Effector memory CD8-positive, alpha-beta T cell (primary cell): ENCODE data around the gene MARS1.

ENCODE experiments used
- ATAC-seq: fragments of 150-1000 bp; cut with Tn5 transposase; replicated peaks from 2 replicates; pipeline ENCODE4 v1.10.0; 2021; ENCODE audit warnings: mild to moderate bottlenecking, moderate library complexity
- DNase-seq, 3 experiments: peaks; one replicate each; pipeline ENCODE4 v3.0.0; 2021
- H3K27ac Mint-ChIP-seq, 2 donors: one replicate each; pipeline ENCODE4 v1.8.0; 2022; ENCODE audit warnings: mild to moderate bottlenecking in 2 of 2, mixed read lengths in 2 of 2, moderate library complexity in 2 of 2
- H3K27me3 Mint-ChIP-seq, 2 donors: one replicate each; pipeline ENCODE4 v1.8.0; 2022; ENCODE audit warnings: mixed read lengths in 2 of 2
- H3K36me3 Mint-ChIP-seq: one replicate; pipeline ENCODE4 v1.8.0; 2022; ENCODE audit warnings: mild to moderate bottlenecking, moderate library complexity, mixed read lengths; ENCODE audit not compliant: insufficient read depth
- H3K4me1 Mint-ChIP-seq, 2 donors: one replicate each; pipeline ENCODE4 v1.8.0; 2022; ENCODE audit warnings: low read depth in 2 of 2, mixed read lengths in 2 of 2
- H3K4me3 Mint-ChIP-seq, 2 donors: one replicate each; pipeline ENCODE4 v1.8.0; 2022; ENCODE audit warnings: mild to moderate bottlenecking in 2 of 2, mixed read lengths in 2 of 2, moderate library complexity in 2 of 2
- H3K9me3 Mint-ChIP-seq, 2 donors: one replicate each; pipeline ENCODE4 v1.8.0; 2022; ENCODE audit warnings: mixed read lengths in 2 of 2

The MARS1 gene

DNA sequence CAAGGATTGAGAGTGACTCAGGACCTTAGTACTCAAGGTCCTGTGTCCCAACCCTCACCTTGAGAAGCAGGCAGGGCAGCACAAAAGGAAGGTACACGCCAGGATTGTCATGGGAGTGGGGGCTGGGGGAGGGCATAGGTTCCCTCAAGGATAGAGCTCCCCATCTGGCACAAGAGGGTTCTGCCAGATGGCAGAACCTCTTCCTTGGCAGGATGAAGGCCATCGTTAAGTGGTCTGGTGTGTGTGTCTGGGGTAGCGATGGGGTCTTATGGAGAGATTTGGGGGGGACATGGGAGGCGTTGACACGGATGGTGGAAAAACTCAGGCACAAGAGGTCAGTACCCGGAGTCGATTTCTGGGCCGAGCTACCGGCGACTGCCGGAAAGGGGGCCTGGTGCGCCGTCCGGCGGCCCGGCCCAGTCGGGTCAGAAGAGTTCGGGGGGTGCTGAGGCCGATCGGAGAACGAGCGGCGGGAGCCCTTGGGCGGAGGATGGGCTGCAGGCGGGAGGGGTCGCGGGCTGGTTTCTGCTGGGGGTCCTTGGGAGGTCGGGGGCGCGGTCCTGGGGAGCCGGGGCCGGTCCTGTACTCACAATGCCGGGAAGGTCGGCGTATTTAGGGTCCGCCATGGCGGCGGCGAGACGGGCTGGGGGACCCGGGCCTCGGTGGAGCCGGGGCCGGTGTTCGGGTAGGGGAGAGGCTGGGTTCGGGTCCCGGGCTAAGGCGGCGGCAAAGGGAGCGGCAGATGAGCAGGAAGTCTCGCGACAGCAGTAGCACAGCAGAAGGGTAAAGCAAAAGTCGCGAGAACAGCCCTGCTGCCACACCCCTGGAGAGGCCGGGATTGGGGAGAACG, 58.8 kb downstream of the MARS1 start, which contains the start of gene DCTN2:
DCTN2 (minus strand) TSS at position 755 of the 850 bp plus-strand sequence; CDS start at position 626, 129 bp downstream.
- Mint-ChIP-seq H3K4me1 (peaks cover 38 to 55% of the 10 kb centered on the region in 2 donors), H3K27ac (peak within 1 kb of the TSS; percentile 96 to 98), H3K36me3 (peaks cover 26% of the 10 kb centered on the region), H3K9me3 (no peaks in the 10 kb centered on the region), H3K27me3 (peaks cover 0 to 7% of the 10 kb centered on the region in 2 donors), H3K4me3 (peak within 1 kb of the TSS; percentile 97 to 99)
- peak; percentile 95 for ATAC-seq
- peak; percentile 84 to 90 (median 85) for DNase-seq

- Mint-ChIP-seq H3K9me3 (no peaks in the 10 kb centered on the region), H3K4me3 (peak overlapping the region; percentile 97 to 99), H3K27me3 (peaks cover 0 to 7% of the 10 kb centered on the region in 2 donors), H3K27ac (peak overlapping the region; percentile 96 to 98), H3K36me3 (peaks cover 18% of the 10 kb centered on the region), H3K4me1 (peaks cover 38 to 55% of the 10 kb centered on the region in 2 donors)
- no peak for DNase-seq
- no peak for ATAC-seq
Measured at GRCh38 chr12:57547288-57548012, 59.6 kb downstream of the MARS1 start.

DNA sequence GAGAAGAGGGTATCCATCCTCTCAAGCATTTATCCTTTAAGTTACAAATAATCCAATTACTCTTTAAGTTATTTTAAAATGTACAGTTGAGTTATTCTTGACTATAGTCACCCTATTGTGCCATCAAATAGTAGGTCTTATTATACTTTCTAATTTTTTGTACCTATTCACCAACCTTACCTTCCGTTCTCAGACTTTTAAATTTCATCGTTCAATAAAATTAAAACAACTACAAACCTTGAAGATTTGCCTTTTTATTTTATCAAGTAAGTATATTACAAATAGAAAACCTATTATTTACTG, 60.1 kb downstream of the MARS1 start:
- no peak for DNase-seq
- H3K4me3 Mint-ChIP-seq: peak overlapping the region in 1 of 2 donors; percentile 97
- H3K27ac Mint-ChIP-seq: no peak overlapping the region
- no peak for ATAC-seq
- H3K27me3 Mint-ChIP-seq: peaks cover 0 to 7% of the 10 kb centered on the region in 2 donors
- peaks cover 38 to 55% of the 10 kb centered on the region in 2 donors for H3K4me1 Mint-ChIP-seq
- no peaks in the 10 kb centered on the region for H3K9me3 Mint-ChIP-seq
- peaks cover 13% of the 10 kb centered on the region for H3K36me3 Mint-ChIP-seq

- DNase-seq: no peak
- Mint-ChIP-seq H3K36me3 (peaks cover 13% of the 10 kb centered on the region), H3K4me1 (peaks cover 38 to 52% of the 10 kb centered on the region in 2 donors), H3K27me3 (peaks cover 2 to 7% of the 10 kb centered on the region in 2 donors), H3K27ac (no peak overlapping the region), H3K4me3 (peak overlapping the region; percentile 66 to 81), H3K9me3 (no peaks in the 10 kb centered on the region)
- ATAC-seq: no peak
Measured at GRCh38 chr12:57548488-57548887, 60.6 kb downstream of the MARS1 start.

- ATAC-seq (no peak), DNase-seq (no peak)
- peaks cover 36 to 48% of the 10 kb centered on the region in 2 donors for H3K4me1 Mint-ChIP-seq
- peak overlapping the region; percentile 66 to 81 for H3K4me3 Mint-ChIP-seq
- no peaks in the 10 kb centered on the region for H3K9me3 Mint-ChIP-seq
- H3K27ac Mint-ChIP-seq: peak overlapping the region in 1 of 2 donors; percentile 9
- peaks cover 8 to 13% of the 10 kb centered on the region in 2 donors for H3K27me3 Mint-ChIP-seq
- H3K36me3 Mint-ChIP-seq: peaks cover 13% of the 10 kb centered on the region
Measured at GRCh38 chr12:57549203-57549908, 61.5 kb downstream of the MARS1 start.

DNA sequence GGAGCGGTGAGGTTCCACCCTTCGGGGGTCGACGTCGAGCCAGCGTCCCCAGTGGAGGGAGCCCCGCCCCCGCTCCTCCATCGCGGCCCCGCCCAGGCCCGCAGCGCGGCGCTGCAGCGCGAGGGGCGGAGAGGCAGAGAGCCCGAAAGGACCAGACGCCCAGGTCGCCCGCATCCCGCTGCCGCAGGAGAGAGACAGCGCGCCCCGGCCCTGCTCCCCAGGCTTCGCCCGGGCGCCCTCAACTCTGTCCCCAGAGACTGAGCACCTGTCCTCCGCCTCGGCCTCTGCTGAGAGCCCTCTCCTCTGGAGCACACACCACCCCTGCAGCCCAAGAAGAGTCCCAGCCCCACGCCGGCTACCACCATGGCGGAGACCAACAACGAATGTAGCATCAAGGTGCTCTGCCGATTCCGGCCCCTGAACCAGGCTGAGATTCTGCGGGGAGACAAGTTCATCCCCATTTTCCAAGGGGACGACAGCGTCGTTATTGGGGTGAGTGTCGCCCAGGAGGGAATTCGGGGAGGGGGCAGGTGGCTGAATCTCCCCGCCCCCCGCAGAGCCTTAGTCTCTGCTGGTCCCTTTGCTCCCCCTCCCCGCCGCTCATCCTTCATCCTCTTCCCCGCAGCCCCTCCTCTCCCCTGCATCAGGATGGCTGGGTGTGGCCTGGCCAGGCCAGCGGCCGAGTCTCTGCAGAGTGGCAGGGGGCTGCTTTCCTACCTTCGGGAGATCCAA, 62.2 kb downstream of the MARS1 start, which contains the start of gene KIF5A:
KIF5A (plus strand) TSS at position 136 of the 732 bp plus-strand sequence; CDS start at position 364, 228 bp downstream.
- Mint-ChIP-seq H3K36me3 (peaks cover 13% of the 10 kb centered on the region), H3K4me3 (peak within 1 kb of the TSS; percentile 66 to 81), H3K4me1 (peaks cover 33 to 42% of the 10 kb centered on the region in 2 donors), H3K9me3 (no peaks in the 10 kb centered on the region), H3K27me3 (peaks cover 8 to 15% of the 10 kb centered on the region in 2 donors), H3K27ac (peak within 1 kb of the TSS; percentile 0 to 9)
- ATAC-seq: peak; percentile 53
- DNase-seq: peak; percentile 33 to 49 (median 48)

DNA sequence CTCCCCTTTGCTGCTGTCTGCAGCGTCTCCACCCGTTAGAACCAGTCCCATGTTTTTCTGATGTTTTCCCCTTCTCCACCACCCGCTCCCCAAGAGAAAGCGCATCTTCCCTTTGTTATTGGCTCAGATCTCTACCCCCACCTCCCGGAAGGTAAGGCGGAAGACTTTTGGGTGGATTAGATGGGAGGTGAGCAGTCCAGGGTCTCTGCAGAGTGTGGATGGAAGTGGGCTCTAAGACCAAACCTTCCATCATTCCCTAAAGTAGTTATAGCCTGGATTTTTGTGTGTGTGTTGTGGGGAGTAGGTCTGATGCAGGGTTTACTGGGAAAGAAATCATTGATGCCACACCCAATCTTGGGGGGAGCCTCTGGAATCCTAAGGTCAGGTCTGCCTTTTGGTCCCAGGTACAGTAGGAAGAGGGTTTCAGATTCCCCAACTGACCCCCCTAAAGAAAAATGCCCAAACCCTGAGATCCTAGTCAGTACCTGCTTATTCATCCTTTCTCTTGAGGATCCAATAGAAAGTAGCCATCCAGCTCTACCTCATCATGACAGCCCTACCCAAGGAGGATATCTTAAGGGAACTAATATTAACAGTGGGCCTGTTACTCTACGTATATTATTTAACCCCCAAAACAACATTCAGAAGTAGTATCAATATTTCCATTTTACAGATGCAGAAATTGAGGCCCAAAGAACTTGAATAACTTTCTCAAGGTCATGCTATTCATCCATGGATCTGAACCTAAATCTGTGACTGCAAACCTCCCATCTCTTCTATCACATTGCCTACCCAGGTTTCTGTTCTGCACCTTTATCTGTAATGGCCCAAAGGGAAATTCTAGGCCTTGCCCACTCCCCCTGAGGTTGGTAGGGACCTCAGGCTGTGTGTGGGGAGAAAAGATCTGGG, 63.0 kb downstream of the MARS1 start:
- DNase-seq (no peak), ATAC-seq (no peak)
- Mint-ChIP-seq H3K27me3 (peaks cover 8 to 15% of the 10 kb centered on the region in 2 donors), H3K9me3 (no peaks in the 10 kb centered on the region), H3K4me3 (peak overlapping the region; percentile 66 to 81), H3K4me1 (peaks cover 26 to 34% of the 10 kb centered on the region in 2 donors), H3K36me3 (peaks cover 17% of the 10 kb centered on the region), H3K27ac (peak overlapping the region; percentile 0 to 12)

GRCh38 chr12:57551637-57552305, 63.9 kb downstream of the MARS1 start:
- Mint-ChIP-seq H3K4me3 (peak overlapping the region in 1 of 2 donors; percentile 81), H3K4me1 (peaks cover 19 to 27% of the 10 kb centered on the region in 2 donors), H3K36me3 (peaks cover 9% of the 10 kb centered on the region), H3K27ac (peak overlapping the region in 1 of 2 donors; percentile 12), H3K9me3 (no peaks in the 10 kb centered on the region), H3K27me3 (peaks cover 8 to 15% of the 10 kb centered on the region in 2 donors)
- no peak for DNase-seq
- ATAC-seq: no peak

- Mint-ChIP-seq H3K36me3 (peaks cover 6% of the 10 kb centered on the region), H3K4me1 (peaks cover 16 to 22% of the 10 kb centered on the region in 2 donors), H3K4me3 (no peak overlapping the region), H3K27ac (no peak overlapping the region), H3K27me3 (peaks cover 8 to 15% of the 10 kb centered on the region in 2 donors), H3K9me3 (no peaks in the 10 kb centered on the region)
- DNase-seq (no peak), ATAC-seq (no peak)
Measured at GRCh38 chr12:57552306-57552651, 64.4 kb downstream of the MARS1 start.

DNA sequence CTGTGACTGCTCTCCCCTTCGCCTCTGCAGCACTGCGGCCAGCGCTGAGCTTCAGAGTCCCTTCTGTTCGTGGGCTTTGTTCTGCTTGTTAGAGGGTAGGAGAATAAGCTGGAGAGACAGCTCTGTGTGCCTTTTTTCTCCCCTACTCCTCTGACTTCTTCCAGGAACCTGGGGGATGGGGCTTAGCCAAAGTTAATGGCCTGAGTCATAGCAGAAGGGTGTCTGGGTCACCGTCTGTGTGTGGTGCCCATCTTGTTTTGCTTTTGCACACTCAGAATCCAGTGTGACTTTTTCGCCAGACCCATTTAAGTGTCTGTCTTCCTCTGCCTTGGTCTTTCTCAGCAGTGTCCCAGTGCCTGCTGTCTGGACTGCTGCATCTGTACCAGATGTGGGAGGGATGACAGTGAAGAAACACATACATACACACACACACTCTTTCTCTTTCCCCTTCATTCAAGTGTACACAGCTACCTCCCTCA, 65.0 kb downstream of the MARS1 start:
- no peaks in the 10 kb centered on the region for H3K9me3 Mint-ChIP-seq
- DNase-seq (no peak), ATAC-seq (no peak)
- H3K27ac Mint-ChIP-seq: no peak overlapping the region
- H3K27me3 Mint-ChIP-seq: peaks cover 8 to 15% of the 10 kb centered on the region in 2 donors
- H3K36me3 Mint-ChIP-seq: peaks cover 4% of the 10 kb centered on the region
- H3K4me3 Mint-ChIP-seq: no peak overlapping the region
- H3K4me1 Mint-ChIP-seq: peaks cover 13 to 16% of the 10 kb centered on the region in 2 donors

GRCh38 chr12:57553343-57554202, 65.7 kb downstream of the MARS1 start:
- H3K4me3 Mint-ChIP-seq: no peak overlapping the region
- H3K36me3 Mint-ChIP-seq: peaks cover 4% of the 10 kb centered on the region
- peaks cover 8 to 14% of the 10 kb centered on the region in 2 donors for H3K27me3 Mint-ChIP-seq
- H3K27ac Mint-ChIP-seq: no peak overlapping the region
- peaks cover 12 to 16% of the 10 kb centered on the region in 2 donors for H3K4me1 Mint-ChIP-seq
- DNase-seq (no peak), ATAC-seq (no peak)
- no peaks in the 10 kb centered on the region for H3K9me3 Mint-ChIP-seq
